HL-60 (cell line): ENCODE data around the gene RPL35.

ENCODE experiments used
- CTCF ChIP-seq: IDR thresholded peaks from one replicate; pipeline ENCODE4 v1.5.1; 2011; ENCODE audit warnings: low read length, control low read depth, inconsistent platforms; ENCODE audit not compliant: insufficient read depth
- GABPA ChIP-seq: IDR thresholded peaks from 2 replicates; pipeline ENCODE4 v1.6.1; 2012; ENCODE audit warnings: low read depth
- POLR2AphosphoS5 ChIP-seq: IDR thresholded peaks from 2 replicates; pipeline ENCODE4 v1.6.1; 2012; ENCODE audit warnings: low read depth
- REST ChIP-seq: IDR thresholded peaks from 2 replicates; pipeline ENCODE4 v1.6.1; 2012; ENCODE audit warnings: low read depth; ENCODE audit not compliant: insufficient replicate concordance

- TF ChIP-seq CTCF: no peak
- TF ChIP-seq REST: no peak
- TF ChIP-seq GABPA: no peak
- peak; percentile 51; the same call in 1 of the 2 replicates for TF ChIP-seq POLR2AphosphoS5
Observed at GRCh38 chr9:124857533-124858162, 4.1 kb downstream of the RPL35 start.
